HL-60 (cell line): ENCODE results near the gene IL1A.

ENCODE experiments used
- CTCF ChIP-seq: IDR thresholded peaks from one replicate; pipeline ENCODE4 v1.5.1; 2011; ENCODE audit warnings: low read length, control low read depth, inconsistent platforms; ENCODE audit not compliant: insufficient read depth
- POLR2AphosphoS5 ChIP-seq: IDR thresholded peaks from 2 replicates; pipeline ENCODE4 v1.6.1; 2012; ENCODE audit warnings: low read depth
- REST ChIP-seq: IDR thresholded peaks from 2 replicates; pipeline ENCODE4 v1.6.1; 2012; ENCODE audit warnings: low read depth; ENCODE audit not compliant: insufficient replicate concordance
- SPI1 ChIP-seq: IDR thresholded peaks from 2 replicates; pipeline ENCODE4 v1.6.1; 2012; ENCODE audit warnings: low read depth, mild to moderate bottlenecking, borderline replicate concordance

- no peak for TF ChIP-seq CTCF
- TF ChIP-seq POLR2AphosphoS5 = no peak
- TF ChIP-seq REST = no peak
- TF ChIP-seq SPI1 = no peak
Measured at GRCh38 chr2:112796486-112796885, 12.2 kb upstream of the IL1A start.
